ENCODE measurements around the gene GNAI2. TPM values are rescaled to one million over a fixed set of nuclear protein-coding genes. Genes with fewer than 3 reads are reported as not detected.
"Not testable (repeated sequence)": the region's sequence is repeated elsewhere in the genome, so short reads cannot be mapped to it uniquely, and the experiment has no call there.

The GNAI2 gene
- total RNA-seq, 1 experiment from 2014 or later, result 185 TPM

DNA sequence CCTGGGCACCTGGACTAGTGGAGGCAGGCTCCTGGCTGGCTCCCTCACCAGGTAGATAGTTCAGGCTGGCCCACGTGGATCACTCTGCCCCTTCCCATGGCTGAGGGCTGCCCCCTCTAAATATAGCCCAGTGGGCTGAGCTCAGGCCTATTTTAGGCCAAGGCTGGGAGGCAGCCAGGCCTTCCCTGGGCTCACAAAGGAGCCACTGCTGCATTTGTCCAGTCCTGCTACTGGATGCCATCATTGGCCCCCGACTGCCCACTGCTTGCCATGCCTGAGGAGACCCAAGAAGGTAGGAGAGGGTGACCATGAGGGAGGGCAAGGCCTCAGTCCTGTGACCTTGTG is 42.8 kb downstream of the GNAI2 start, which contains the start of gene LSMEM2 (continued):
- TF ChIP-seq, protein P1, sequence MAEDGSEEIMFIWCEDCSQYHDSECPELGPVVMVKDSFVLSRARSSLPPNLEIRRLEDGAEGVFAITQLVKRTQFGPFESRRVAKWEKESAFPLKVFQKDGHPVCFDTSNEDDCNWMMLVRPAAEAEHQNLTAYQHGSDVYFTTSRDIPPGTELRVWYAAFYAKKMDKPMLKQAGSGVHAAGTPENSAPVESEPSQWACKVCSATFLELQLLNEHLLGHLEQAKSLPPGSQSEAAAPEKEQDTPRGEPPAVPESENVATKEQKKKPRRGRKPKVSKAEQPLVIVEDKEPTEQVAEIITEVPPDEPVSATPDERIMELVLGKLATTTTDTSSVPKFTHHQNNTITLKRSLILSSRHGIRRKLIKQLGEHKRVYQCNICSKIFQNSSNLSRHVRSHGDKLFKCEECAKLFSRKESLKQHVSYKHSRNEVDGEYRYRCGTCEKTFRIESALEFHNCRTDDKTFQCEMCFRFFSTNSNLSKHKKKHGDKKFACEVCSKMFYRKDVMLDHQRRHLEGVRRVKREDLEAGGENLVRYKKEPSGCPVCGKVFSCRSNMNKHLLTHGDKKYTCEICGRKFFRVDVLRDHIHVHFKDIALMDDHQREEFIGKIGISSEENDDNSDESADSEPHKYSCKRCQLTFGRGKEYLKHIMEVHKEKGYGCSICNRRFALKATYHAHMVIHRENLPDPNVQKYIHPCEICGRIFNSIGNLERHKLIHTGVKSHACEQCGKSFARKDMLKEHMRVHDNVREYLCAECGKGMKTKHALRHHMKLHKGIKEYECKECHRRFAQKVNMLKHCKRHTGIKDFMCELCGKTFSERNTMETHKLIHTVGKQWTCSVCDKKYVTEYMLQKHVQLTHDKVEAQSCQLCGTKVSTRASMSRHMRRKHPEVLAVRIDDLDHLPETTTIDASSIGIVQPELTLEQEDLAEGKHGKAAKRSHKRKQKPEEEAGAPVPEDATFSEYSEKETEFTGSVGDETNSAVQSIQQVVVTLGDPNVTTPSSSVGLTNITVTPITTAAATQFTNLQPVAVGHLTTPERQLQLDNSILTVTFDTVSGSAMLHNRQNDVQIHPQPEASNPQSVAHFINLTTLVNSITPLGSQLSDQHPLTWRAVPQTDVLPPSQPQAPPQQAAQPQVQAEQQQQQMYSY (CRISPR knock-in tag; IDR thresholded peaks at IDR 0.05), result no peak

DNA sequence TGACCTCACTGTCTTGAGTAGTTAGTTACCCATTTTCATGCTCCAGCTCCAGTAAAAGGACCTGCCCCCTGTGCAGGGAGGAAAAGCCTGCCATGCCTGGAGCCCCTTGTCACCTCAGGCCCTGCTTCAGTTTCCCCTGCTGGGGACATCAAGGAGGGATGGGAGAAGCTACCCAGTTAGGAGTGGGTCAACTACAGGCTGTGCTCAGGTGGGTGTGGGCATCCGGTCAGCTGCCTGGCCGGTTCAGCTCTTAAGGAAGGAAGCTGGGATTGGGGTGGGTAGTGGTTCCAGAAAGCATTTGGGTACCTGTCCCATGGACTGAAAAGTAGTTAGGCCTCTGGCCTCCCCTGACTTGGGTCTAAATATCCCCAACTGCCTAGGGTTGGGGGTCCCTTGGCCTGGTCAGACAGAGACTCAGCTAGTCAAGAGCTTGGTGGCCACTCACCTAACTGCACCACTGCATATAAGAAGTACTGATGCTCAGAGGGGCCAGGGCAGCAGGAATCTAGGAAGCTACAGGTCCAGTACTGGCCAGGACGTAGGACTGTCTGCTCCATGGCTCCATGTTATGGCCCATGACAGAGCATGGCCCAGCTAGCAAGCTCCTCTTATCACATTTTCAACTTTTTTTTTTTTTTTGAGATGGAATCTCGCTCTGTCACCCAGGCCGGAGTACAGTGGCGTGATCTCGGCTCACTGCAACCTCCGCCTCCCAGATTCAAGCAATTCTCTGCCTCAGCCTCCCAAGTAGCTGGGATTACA is 43.4 kb downstream of the GNAI2 start:
- no peak for DNase-seq (ENCODE audit: low spot score)
- Mint-ChIP-seq H3K27me3 (ENCODE audit: low read depth) (peaks cover 48% of the 10 kb centered on the region), H3K4me3 (no peak overlapping the region), H3K9me3 (no peaks in the 10 kb centered on the region), H3K4me1 (peaks cover 12% of the 10 kb centered on the region), H3K36me3 (no peaks in the 10 kb centered on the region), H3K27ac (no peak overlapping the region)
- ATAC-seq, result no peak
- ChIA-PET POLR2A (interaction anchor here (0.6 to 1.0 kb wide), 3 partner anchors 10 to 42 kb away, joined by 3 to 5 read pairs (median 3); partner anchors contain the start of gene IFRD2), CTCF (interaction anchor here (0.9 to 2.7 kb wide), 4 partner anchors 20 to 84 kb away, joined by 4 to 12 read pairs (median 4); no protein-coding TSS in a partner anchor)
- TF ChIP-seq MXD4 (CRISPR knock-in tag; IDR thresholded peaks at IDR 0.05; ENCODE audit: borderline replicate concordance) (no peak), STAT6 (CRISPR knock-in tag; conservative IDR thresholded peaks at IDR 0.05; ENCODE audit: low read depth) (no peak), CTCF (IDR thresholded peaks at IDR 0.05) (no peak), ZNF396 (CRISPR knock-in tag; IDR thresholded peaks at IDR 0.05; ENCODE audit: borderline replicate concordance) (no peak), IRF2 (CRISPR knock-in tag; IDR thresholded peaks at IDR 0.05; ENCODE audit: borderline replicate concordance, low read depth) (no peak)
- TF ChIP-seq, protein P1 (CRISPR knock-in tag; IDR thresholded peaks at IDR 0.05), result no peak
- TF ChIP-seq, protein P2, sequence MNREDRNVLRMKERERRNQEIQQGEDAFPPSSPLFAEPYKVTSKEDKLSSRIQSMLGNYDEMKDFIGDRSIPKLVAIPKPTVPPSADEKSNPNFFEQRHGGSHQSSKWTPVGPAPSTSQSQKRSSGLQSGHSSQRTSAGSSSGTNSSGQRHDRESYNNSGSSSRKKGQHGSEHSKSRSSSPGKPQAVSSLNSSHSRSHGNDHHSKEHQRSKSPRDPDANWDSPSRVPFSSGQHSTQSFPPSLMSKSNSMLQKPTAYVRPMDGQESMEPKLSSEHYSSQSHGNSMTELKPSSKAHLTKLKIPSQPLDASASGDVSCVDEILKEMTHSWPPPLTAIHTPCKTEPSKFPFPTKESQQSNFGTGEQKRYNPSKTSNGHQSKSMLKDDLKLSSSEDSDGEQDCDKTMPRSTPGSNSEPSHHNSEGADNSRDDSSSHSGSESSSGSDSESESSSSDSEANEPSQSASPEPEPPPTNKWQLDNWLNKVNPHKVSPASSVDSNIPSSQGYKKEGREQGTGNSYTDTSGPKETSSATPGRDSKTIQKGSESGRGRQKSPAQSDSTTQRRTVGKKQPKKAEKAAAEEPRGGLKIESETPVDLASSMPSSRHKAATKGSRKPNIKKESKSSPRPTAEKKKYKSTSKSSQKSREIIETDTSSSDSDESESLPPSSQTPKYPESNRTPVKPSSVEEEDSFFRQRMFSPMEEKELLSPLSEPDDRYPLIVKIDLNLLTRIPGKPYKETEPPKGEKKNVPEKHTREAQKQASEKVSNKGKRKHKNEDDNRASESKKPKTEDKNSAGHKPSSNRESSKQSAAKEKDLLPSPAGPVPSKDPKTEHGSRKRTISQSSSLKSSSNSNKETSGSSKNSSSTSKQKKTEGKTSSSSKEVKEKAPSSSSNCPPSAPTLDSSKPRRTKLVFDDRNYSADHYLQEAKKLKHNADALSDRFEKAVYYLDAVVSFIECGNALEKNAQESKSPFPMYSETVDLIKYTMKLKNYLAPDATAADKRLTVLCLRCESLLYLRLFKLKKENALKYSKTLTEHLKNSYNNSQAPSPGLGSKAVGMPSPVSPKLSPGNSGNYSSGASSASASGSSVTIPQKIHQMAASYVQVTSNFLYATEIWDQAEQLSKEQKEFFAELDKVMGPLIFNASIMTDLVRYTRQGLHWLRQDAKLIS (CRISPR knock-in tag; IDR thresholded peaks at IDR 0.05; ENCODE audit: borderline replicate concordance), result no peak

- ATAC-seq; H3K4me3 Mint-ChIP-seq; POLR2A ChIA-PET; H3K4me1 Mint-ChIP-seq; H3K27me3 Mint-ChIP-seq (ENCODE audit: low read depth); H3K9me3 Mint-ChIP-seq; DNase-seq (ENCODE audit: low spot score); H3K27ac Mint-ChIP-seq: not testable (repeated sequence)
- CTCF ChIA-PET, result interaction anchor here (0.8 to 1.9 kb wide), 2 partner anchors 9 to 15 kb away, joined by 3 to 9 read pairs; partner anchors contain the start of genes HYAL3 and NAA80
- peaks cover 15% of the 10 kb centered on the region for H3K36me3 Mint-ChIP-seq
Observed at GRCh38 chr3:50284121-50284520, 48.1 kb downstream of the GNAI2 start.

Measured in WTC11 (cell line).